Heart left ventricle (tissue), 13 donors: ENCODE data around the gene LRP2BP.

Experiments used
- POLR2A ChIP-seq, 2 donors: fragments of 450-650 bp; IDR thresholded peaks; one replicate each; pipeline ENCODE4 v1.6.1; 2017; ENCODE audit warnings: antibody characterized with exemption in 2 of 2, mild to moderate bottlenecking in 2 of 2, moderate library complexity in 2 of 2
- TF ChIP-seq, protein P1 (sequence below), 12 donors: fragments of 200-600 bp; sonication (generic) in 4 of 12; IDR thresholded peaks; one replicate each; pipeline versions ENCODE4 v1.5.0 to v1.8.0; 2018 to 2022; ENCODE audit warnings: antibody characterized with exemption in 12 of 12, mild to moderate bottlenecking in 5 of 12
- donor health status: ischemic (EF 13 %, LVEDD 7.1; RV severe dilation, severe dysfunction).
- donor health status: DM: no; HTN: yes; CAD: no.
- donor health status: DM: no; HTN: no; CAD: no.
- donor health status: ischemic (EF 25% LVEDD 6.9; RV normal size, moderate dysfunction).
- donor health status: ischemic (EF 25% LVEDD 5.7; RV mildly dilated, moderate dysfunction).
- donor health status: ischemic (EF 35%, LVEDD 5.7; RV mildly dilated, moderate dysfunction).
- donor health status: nonischemic (EF 11% LVEDD 7.7; RV severe dilation, severe dysfunction).
- donor health status: DM: yes; HTN: yes; CAD: no.
- donor health status: PGD.
- donor health status: ischemic (EF 29% LVEDD 5.4; RV normal size, mild dysfunction).
- donor health status: nonischemic (EF 23%, LVEDD 6.1; RV moderate dilation, normal function).

DNA sequence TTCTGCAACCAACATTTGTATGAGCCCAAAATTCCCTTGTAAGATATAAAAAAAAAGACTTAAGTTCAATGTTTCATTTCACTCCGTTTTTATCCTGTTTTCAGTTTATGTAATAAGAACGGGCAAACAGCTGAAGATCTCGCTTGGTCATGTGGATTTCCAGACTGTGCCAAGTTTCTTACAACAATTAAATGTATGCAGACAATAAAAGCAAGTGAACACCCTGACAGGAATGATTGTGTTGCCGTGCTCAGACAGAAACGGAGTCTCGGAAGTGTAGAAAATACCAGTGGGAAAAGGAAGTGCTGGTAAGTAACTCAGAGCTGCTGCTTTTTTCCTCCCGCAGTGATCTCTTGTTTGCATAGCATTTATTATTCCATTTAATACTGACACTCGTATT is 3.7 kb upstream of the LRP2BP start:
- TF ChIP-seq, protein P1, sequence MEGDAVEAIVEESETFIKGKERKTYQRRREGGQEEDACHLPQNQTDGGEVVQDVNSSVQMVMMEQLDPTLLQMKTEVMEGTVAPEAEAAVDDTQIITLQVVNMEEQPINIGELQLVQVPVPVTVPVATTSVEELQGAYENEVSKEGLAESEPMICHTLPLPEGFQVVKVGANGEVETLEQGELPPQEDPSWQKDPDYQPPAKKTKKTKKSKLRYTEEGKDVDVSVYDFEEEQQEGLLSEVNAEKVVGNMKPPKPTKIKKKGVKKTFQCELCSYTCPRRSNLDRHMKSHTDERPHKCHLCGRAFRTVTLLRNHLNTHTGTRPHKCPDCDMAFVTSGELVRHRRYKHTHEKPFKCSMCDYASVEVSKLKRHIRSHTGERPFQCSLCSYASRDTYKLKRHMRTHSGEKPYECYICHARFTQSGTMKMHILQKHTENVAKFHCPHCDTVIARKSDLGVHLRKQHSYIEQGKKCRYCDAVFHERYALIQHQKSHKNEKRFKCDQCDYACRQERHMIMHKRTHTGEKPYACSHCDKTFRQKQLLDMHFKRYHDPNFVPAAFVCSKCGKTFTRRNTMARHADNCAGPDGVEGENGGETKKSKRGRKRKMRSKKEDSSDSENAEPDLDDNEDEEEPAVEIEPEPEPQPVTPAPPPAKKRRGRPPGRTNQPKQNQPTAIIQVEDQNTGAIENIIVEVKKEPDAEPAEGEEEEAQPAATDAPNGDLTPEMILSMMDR (IDR thresholded peaks at IDR 0.05): no peak
- no peak for TF ChIP-seq POLR2A (IDR thresholded peaks at IDR 0.05)
